VCaP (cell line): Measurements from ENCODE around the gene PRPH2.
A peak's percentile ranks its signal among the peaks of the same experiment; 100 is the strongest.

Experiments
- H3K27ac ChIP-seq: fragments of 450-650 bp; 2 replicates; pipeline ENCODE4 v1.5.1; 2017
- TF ChIP-seq, protein P1 (sequence below): fragments of 450-650 bp; conservative IDR thresholded peaks from 2 replicates; pipeline ENCODE4 v1.5.1; 2017; ENCODE audit warnings: mild to moderate bottlenecking, moderate library complexity

PRPH2 gene

DNA sequence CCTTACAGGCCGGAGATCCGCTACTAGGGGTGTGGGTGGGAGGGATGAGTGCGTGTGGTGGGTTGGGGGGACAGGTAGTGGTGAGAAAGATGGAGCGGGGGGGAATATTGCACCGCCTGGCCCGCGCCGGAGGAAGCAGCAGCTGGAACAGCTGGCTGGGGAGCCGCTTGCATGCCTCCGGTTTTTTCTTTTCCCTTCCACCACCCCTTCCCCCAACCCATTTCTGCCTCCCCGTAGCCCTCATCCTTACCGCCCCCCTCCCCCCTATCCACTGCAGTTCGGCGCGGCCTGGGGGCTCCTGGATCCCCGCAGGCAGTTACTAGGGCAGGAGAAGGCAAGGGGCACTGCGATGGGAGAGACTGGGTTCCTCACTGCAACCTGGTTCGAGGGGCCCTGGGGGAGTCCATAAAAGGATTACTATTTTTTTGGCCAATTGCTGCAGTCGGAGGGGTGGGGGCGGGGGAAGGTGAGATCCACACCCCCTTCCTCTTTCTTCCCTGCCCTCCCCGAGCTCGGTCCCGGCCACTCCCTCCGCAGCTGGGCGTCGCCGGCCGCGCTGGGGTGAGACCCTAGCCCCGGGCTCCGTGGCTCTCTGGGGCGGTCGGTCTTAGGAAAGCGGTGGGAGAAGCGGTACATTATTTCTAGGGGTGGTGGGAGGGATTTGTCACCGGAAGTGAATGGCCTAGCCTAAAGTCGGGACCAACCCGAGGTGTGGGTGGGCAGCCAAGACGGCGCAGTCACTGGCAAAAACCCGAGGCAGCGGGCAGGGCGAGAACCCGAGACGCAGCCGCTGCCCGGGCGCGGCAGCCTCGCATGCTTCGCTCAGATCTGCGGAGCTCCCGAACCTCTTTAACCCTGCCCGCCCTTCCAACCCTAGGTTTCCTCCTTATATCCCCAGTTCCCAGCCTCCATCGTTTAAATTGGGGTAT, 24.3 kb upstream of the PRPH2 start:
- peak overlapping the region; percentile 91 for H3K27ac ChIP-seq
- TF ChIP-seq, protein P1, sequence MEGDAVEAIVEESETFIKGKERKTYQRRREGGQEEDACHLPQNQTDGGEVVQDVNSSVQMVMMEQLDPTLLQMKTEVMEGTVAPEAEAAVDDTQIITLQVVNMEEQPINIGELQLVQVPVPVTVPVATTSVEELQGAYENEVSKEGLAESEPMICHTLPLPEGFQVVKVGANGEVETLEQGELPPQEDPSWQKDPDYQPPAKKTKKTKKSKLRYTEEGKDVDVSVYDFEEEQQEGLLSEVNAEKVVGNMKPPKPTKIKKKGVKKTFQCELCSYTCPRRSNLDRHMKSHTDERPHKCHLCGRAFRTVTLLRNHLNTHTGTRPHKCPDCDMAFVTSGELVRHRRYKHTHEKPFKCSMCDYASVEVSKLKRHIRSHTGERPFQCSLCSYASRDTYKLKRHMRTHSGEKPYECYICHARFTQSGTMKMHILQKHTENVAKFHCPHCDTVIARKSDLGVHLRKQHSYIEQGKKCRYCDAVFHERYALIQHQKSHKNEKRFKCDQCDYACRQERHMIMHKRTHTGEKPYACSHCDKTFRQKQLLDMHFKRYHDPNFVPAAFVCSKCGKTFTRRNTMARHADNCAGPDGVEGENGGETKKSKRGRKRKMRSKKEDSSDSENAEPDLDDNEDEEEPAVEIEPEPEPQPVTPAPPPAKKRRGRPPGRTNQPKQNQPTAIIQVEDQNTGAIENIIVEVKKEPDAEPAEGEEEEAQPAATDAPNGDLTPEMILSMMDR: no peak

DNA sequence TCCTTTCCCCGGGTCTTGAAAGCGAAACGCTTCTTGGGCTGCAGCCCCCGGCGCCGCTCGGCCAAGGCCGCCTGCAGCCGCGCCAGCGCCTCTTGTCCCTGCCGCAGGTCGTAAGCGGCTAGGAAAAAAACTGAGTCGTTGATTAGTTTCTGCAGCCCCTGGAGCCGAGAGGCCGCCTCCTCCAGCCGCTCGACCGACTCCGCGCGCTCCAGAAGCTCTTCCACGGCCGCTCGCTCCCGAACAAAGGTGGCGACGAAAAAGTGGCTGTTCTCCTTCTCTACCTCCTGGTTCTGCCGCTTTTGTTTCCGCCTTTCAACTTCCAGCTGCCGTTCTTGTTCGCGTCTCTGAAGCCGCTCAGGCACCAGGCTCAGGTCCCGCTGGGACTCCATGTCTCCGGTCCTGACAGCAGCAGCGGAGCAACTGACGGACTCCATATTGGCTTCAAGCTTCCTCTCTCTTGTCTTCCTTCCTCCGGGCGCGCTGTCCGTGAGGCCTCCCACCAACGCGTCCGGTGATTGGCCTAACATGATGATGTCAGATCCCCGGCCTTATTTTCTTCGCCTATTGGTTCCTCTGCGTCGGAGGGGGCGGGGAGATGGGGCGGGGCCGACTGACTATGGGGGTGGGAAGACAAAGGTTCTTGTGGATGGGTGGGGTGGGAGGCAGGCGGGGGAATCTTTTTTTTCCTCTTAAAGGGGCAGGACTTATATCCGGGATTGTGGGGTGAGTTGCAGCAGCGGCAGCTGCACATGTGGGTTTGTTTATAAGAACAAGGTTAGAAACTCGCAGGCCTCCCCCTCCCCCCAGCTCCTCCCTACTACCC, 23.5 kb upstream of the PRPH2 start, which contains the start of gene TBCC:
Gene TBCC (minus strand): TSS at position 464 of the 823 bp plus-strand sequence. CDS start 30 bp downstream, at position 434.
- H3K27ac ChIP-seq: peak within 1 kb of the TSS; percentile 91
- TF ChIP-seq, protein P1: no peak

DNA sequence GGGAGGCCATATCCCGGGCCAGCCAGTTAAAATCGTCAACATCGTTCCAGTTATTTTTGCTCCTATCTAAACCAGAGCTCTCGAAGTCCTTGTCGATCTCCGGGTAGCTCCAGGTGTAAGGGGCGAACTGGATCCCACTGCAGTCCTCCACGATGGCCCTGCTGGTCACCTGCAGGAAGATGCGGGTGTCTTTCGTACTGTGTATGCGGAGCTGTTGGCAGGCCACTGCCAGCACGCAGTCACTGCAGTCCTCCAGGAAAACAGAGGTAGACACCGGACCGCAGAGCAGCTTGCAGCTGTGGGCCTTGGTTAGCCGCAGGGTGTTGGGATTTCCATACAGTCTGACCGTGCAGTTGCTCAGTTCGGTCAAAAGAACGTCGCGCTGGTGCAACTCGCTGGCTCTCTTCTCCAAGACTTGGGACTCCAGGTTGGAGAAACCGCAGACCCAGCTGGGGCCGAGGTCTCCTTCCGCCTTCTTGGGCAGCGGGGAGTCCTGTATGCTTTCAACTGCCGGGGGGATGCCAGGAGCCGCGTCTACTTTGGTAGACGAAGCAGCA, 22.8 kb upstream of the PRPH2 start:
- TF ChIP-seq, protein P1: no peak
- H3K27ac ChIP-seq: peak overlapping the region; percentile 91

DNA sequence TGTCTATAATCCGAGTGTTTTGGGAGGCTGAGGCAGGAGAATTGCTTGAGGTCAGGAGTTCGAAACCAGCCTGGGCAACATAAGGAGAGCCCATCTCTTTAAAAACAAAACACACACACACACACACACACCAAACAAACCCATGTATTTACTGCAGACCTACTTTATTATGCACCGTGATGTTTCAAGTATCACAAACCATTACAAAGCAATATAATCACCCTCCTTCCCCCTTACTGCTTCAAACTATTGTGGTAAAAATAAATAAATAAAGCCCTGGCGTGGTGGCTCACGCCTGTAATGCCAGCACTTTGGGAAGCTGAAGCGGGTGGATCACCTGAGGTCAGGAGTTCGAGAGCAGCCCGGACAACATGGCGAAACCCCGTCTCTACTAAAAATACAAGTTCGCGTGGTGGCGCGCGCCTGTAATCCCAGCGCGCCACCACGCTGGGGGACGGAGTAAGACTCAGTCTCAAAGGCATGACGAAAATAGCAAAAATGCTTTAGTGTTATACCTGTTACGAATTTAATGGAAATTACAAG, 22.0 kb upstream of the PRPH2 start:
- H3K27ac ChIP-seq: no peak overlapping the region
- TF ChIP-seq, protein P1: no peak

DNA sequence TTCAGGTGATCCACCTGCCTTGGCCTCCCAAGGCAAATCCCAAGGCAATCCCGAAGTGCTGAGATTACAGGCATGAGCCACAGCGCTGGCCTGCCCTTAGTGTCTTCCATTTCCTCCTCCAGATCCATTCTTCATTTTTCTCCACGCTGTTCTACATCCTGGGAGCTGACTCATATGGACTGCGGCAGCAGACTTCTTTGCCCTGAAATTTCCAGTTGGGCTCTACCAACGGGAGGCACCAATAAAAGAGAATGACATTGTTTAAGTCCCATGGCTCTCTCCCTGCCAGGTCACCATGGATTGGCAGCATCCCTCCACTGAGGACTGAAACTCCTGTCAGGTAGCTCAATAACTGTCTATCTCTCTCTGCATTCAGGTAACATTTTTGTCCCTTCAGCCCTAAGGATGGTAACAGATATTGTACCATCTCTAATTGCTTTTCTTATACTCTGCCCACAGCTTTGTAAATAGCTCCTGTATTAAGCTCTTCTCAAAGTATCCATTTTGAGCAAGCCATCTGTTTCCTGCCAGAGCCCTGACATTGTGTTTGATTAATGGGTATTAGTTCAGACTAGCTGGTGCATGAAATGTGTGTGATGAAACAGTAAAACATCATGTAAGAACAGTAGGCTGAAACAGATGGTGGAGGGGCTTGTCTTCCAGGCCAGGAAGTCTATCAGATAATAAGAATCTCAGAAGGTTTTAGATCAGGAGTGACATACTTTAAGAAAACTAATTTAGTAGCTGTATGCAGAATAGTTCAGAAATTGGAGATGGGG, 19.9 kb upstream of the PRPH2 start:
- TF ChIP-seq, protein P1: no peak
- no peak overlapping the region for H3K27ac ChIP-seq

DNA sequence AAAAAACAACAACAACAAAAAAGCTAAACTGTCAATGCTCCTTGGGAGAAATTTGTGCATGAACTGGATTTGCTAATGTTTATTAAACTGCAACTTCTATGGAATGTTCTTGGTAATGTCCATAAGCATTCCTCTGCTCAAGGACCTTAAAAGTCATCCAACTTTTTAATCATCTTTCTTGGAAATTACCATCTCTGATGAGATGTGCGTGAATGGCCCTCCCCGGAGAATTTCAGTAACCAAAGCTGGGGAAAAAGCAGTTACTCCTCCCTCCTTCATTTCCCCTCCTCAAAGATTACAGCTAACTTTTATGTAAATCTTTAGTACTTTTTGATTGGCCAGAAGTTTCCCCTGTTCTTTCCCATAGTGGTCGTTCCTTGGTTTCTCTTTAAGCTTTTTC, 18.3 kb upstream of the PRPH2 start:
- TF ChIP-seq, protein P1: no peak
- H3K27ac ChIP-seq: no peak overlapping the region
